NOMO-1 treated with dmso at 0.1 percent for 144 hours (cell line): ENCODE measurements around the gene LRRC1.

Experiments
- DNase-seq: peaks from one replicate; lab custom pipeline; 2025; ENCODE audit not compliant: unreplicated experiment; lab: John Stamatoyannopoulos, UW

Gene LRRC1

DNA sequence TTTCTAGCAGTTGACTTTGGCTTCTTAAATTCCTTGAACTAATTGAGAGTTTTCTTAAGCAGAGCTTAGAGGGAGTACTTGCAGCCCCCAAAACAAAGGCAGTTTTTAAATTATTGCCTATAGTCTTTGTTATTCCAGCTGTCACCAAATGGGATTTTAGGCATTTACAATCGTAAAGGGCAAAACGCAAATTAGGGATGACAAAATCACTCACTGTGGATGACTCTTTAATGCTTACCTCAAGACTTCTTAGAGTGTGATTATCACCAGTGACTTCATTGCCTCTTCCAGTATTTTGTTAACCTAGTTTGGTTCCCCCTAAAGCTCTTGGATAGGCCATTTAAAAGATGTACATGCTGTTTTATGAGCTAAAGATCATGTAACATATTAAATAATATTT is 126.8 kb downstream of the LRRC1 start:
- no peak for DNase-seq

DNA sequence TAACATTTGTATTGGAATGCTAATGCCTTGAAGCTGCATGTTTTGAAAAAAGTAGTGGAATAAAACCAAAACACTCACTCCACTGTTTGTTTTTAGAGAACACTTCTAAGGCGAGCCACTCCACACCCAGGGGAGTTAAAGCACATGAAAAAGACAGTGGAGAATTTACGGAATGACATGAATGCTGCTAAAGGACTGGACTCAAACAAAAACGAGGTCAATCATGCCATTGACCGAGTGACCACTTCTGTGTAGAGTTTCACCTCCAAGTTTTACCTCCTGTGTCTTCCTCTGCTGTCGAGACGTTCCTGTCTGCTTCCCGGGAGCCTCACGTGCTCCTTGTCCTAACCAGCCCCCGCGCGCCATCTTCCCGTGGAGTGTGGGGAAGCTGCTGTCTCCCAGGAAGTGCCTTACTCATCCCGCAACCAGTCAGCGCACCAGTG is 127.8 kb downstream of the LRRC1 start:
- DNase-seq, result no peak

DNA sequence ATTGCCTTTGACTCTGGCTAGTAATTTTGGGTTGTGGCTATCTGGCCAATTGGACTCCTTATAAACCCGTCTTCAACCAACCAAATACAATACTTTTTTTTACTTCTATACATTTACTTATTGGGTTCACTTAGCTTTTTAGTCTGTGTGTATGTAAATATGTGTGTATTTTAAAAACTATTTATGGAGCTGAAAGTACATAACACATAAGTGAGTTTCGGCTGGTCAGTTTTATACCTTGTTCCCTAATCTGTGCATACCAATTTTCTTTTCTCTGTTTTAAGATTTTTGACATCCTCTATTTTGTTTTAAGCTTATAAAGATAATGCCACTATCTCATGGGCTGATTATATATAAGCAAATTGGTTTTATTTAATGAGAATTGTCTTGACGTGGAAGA is 129.5 kb downstream of the LRRC1 start:
- no peak for DNase-seq

DNA sequence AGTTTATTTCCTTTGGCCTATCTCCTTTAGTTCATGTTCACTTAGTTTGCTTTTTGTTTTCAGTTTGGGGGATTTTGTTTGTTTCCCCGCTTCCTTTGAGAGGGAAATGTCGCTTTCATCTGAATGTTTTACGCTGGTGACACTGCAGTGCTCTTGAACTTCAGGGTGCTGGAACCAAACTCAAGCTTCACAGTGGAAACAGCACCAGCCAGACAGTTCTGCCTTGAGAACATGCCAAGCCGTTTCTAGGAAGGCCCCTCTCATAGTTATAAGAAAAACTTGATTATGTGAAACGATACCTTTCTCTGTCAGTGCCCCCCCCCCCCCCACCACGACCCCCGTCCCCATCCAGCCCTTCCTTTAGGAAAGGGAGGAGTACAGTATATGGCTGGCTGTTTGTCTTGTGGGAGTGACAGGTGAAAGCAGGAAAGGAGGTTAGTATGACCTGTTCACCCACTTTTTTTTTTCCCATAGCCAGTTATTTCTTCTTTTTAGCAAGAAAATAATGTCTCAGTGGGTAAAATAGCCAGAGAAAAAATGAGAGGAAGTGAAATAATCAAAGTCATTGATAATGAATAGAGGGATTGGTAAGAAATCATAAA is 130.1 kb downstream of the LRRC1 start:
- no peak for DNase-seq

DNA sequence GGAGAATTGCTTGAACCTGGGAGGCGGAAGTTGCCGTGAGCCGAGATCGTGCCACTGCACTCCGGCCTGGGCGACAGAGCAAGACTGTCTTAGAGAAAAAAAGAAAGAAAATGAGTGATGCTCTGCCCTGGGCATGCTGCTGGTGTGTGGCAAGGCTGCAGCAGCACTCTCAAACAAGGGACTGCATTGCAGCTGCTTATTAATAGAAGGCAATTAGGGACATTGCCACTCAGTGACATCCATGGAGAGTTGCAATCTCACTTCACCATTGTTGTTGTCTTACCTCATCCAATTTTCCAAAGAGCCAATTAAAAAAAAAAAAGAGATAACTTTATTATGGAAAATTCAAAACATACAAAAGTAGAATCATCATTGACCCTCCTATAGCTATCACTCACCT is 131.1 kb downstream of the LRRC1 start:
- DNase-seq, result no peak

DNA sequence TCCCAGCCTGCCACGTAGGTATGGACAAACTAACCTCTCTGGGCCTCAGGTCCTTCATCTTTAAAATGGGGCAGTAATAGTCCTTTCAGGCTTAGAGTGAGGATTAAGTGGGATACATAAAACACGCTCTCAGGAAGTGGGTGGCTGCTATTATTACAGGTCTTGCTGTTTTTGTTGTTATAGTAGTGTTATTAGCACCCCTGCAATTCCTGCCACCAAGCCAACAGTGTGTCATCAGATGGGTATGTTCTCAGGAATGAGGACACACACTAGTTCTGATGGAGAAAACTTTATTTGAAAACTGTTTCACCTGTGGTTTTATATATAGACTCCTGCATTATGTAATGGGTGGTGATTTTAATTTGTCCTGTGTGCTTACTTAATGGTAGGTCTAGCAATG is 131.7 kb downstream of the LRRC1 start:
- no peak for DNase-seq

DNA sequence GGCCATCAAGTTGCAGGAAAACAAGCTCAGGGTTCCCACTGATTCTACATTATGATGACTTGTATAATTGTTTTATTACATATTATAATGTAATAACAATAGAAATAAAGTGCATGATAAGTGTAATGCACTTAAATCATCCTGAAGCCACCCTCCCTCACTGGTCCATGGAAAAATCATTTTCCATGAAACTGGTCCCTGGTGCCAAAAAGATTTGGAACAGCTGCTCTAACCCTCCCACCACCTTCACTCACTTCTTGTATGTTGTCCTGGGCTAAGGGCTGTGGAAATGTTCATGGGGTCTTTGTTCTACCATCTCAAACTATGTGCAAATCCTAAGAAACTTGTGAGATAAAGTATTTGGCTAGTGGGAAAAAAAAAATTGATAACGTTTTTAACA is 133.8 kb downstream of the LRRC1 start:
- no peak for DNase-seq

DNA sequence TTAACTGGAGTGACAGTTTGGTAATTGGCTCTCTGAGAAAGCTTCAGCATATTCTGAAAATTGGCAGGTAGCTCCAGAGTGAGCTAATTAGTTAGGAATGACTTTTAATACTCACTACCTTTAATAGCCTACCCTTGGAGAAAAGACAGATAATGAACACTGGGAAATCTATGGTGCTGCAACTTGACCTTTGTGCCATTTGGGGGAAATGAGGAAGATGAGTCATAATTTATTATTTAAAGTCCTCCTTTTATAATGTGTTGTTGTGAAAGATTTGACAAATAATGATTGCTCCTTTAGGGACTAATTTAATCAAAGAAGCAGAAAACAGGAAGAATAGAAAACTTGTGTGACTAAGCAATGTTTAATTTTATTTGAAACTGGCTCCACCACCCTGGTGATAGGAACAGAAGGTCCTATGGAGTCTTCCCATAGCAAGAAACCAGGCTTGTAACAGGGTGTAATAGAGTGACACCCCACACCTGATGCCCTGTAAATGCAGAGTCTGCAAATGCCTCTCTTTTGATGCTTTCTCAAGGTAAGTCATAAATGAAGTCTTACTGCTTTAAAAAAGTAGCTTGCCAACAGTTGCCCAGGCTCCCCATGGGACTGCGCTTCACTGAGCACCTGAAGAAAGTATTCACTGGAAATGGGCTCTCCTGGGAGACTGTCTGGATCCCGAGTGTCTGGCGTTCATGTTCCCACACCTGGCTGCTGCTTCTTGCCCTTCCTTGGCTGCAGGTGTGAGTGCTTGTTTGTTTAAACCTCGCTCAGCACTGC is 134.4 kb downstream of the LRRC1 start:
- peak; percentile 14 for DNase-seq

DNA sequence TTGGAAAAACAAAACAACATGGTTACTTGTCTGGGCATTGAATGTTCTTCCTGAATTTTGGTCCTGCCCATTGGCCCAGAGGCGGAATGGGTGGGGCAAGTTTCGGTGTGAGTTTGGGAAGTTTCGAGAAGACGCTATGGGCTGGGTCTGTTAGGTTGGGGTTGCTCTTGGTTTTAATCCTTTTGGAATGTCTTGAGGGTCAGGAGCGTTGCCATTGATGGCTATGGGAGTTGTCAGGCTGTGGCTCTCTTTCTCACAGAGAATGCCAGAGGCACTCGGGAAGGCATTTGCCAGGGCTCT is 135.0 kb downstream of the LRRC1 start:
- DNase-seq, result no peak

DNA sequence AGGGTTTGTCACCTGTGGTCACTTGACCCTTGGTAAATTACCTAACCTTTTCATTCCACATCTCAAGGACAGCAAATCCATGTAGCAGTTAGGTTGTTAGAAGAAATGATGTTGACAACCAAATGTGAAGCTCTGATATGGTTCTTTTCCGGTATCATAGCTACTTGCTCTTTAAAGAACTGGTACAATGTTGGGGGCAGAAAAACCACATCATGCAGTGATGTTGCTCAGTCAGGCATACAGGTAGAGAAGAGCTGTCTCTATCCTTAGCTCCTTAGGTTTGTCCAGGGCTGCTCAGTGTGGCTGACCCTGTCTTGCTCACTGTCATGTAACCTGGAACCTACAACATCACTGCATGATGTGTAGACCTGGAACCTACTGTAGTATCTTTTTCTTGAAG is 135.5 kb downstream of the LRRC1 start:
- no peak for DNase-seq

DNA sequence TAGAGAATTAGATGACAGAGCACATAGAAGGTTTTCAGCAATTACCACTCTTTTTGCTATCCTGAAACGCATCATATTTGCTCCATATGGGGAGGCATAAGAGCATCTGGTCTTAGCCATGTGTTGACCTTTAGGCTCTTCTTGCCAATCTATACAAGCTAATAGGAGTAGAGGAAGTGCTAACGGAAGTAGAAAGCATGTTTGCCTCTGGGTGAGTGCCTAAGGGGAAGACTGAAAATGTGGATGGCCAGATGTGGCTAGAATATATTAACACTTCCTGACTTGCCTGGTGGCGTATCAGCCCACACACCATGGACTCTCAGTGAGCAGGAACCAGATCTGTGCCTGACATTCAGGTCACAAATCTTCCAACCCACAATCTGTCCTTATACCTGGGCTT is 136.3 kb downstream of the LRRC1 start:
- no peak for DNase-seq

DNA sequence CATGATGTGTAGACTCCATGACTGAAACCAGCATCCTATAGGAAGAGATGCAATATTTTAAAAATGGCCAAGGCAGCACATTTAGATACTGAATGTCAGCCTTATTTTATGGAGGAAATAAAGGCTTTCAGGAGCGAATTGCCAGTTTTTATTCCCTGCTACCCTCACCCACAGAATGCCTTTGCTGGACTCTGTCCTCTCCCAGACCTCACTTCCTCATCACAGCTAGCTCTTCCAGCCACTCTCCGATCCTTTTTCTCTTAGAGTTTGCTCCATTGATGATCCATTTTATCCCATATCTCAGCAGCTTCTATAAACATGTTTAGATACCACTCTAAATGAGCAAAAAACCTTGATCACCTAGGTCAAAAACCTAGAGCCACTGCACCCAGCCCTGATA is 137.7 kb downstream of the LRRC1 start:
- no peak for DNase-seq

DNA sequence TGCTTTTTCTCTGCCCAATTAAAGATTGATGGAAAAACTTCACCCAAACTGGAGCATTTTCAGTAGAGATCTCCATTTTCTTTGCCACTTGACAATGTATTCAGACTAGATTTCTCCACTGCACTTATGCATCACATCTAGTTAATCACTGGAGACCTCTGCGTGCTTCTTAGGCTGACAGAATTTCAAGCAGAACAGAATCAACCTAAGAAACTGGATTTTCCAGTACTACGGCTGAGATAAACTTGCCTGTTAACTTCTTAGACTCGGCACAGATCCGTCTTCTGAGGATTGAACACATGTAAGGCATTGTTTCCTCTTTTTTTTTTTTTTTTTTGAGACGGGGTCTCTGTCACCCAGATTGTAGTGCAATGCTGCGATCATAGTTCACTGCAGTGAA is 139.2 kb downstream of the LRRC1 start:
- no peak for DNase-seq

DNA sequence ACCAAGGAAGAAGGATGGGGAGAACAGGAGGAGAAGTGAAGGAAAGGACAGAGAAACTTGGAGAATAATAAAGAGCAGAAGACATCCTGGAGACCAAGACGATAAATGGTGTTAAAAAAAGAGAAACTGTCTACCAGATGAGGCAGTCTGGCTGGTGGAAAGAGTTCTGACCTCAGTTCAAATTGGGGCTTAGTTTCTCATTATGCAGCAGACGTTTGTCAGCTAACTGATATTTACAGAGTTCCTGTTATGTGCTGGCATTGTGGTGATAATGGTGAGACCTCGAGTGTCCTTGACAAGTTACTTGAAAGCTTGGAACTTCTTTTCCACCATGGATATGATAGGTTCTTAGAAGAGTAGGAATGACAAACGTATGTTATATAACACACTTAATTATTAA is 142.7 kb downstream of the LRRC1 start:
- no peak for DNase-seq

DNA sequence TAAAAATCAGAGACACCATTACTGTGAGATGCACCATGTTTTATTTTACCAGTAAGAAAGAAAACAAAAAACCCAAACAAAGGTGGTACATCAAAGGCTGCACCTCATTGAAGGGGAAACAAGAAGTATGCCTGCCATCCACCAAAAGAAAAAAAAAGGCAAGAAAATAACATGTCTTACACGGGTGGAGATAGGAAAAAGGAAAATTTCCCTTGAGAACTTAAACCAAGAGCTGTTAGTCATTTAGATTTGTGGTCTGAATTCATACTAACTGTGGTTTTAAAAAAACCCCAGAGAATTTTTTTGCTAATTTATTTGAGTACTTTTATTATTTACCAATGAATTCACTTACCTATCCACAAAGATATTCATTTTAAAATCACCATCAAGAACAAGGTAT is 144.0 kb downstream of the LRRC1 start:
- no peak for DNase-seq

DNA sequence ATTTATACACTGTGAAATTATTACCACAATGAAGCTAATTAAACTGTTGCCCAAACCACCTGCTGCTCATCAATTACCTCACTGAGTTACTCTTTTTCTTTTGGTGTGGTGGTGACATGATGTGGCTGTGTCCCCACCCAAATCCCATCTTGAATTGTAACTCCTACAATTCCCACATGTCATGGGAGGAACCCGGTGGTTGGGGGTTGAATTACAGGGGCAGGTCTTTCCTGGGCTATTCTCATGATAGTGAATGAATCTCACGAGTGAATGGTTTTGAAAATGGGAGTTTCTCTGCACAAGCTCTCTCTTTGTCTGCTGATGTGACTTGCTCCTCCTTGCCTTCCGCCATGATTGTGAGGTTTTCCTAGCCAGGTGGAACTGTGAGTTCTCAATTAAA is 145.0 kb downstream of the LRRC1 start:
- DNase-seq, result no peak

DNA sequence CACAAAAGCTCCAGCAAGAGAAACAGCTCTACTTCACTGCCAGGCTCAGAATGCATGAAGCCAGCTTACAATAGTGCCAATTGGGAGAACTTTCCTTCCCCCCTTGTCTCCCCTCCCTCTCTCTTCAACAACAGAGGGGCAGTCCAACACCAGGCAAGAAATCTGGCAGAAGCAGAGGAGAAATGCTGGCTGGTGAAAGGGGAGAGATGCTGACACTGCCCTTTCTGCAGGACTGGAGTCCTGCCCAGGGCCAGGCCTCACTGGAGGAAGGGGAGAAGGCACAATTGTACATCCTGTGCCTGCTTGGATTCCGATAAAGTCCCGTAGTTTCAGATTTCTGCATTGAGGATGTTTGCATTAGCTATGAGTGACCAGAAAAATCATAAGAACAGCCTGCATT is 148.6 kb downstream of the LRRC1 start:
- DNase-seq, result no peak

DNA sequence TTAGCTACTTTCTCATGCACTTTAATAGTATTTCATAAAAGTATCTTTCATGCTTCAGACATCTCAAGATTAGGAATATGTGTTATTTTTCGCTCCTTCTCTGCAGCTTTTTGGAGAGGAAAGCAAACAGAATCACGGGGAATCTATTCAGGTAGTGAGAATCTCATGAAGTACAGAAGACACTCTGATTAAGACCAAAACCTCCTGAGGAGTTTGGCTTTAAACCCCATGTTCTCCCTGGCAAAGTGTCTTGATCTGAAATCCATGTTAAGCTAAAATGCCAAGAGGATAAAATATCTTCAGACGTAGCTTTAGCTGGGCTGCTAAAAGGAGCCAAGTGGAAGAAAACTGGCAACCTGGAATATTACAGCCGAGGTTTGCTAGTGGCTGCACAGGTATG is 149.3 kb downstream of the LRRC1 start:
- DNase-seq, result no peak

DNA sequence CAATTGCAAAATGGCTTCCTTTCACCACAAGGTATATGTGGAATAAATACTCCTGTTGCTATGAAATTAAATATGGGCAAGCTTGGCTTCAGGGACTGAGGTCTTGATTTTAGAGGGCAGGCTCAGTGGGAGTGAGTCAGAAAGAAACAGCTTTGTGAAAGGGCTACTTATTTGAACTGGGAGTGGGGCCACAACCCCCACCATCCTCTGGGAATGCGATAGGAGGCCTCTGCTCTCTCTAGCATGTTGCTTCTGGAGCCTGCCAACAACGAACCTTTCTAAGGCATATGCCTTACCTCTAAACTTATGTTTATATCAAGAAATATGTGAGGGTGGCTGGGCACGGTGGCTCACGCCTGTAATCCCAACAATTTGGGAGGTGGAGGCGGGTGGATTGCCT is 149.7 kb downstream of the LRRC1 start:
- no peak for DNase-seq

DNA sequence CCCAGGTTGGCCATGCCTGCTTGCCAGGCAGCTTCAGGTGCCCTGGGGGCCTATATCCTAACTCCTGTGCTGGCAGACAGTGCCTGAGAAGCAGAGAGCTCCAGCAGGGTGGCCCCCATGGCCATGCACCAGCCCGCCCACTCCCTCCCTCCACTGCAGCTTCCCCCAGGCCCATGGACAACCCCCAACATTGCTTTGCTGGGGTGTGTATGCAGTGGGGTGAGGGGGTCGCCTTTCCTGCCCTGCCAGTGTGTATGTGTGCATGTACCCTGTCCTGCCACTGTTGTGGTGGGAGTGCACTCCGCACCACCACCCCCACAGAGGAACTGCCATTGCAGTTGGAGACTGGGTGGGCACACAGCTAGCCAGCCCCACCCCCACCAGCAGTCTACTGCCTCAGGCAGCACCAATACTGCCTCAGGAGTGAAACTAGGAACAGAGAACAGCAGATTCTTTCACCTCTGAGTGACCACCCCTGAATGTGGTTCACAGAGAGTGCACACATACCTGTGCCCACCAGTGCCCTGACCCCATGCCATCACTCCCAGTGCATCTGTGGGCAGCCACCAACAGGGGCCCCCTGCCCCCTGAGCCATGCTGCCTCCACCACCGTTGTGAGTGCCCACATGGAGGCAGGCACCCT is 151.1 kb downstream of the LRRC1 start:
- no peak for DNase-seq

DNA sequence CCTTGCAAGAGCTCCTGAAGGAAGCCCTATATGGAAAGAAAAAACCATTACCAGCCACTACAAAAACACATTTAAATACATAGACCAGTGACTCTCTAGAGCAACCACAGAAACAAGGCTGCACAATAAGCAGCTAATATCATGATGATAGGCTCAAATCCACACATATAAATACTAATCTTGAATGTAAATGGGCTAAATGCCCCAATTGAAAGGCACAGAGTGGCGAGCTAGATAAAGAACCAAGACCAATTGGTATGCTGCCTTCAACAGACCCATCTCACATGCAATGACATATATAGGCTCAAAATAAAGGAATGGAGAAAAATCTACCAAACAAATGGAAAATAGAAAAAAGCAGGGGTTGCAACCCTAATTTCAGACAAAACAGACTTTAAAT is 153.0 kb downstream of the LRRC1 start:
- no peak for DNase-seq

DNA sequence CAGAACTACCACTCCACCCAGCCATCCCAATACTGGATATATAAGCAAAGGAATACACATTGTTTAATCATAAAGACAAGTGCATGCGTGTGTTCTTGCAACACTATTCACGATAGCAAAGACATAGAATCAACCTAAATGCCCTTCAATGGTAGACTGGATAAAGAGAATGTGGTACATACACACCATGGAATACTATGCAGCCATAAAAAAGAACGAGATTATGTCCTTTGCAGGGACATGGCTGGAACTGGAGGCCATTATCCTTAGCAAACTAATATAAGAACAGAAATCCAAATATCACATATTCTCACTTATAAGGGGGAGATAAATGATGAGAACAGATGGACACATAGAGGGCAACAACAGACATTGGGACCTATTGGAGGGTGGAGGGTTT is 156.6 kb downstream of the LRRC1 start:
- DNase-seq, result no peak
